GM23338 (cell line): ENCODE measurements around the gene NUBPL. TPM values are rescaled to one million over a fixed set of nuclear protein-coding genes. Genes with fewer than 3 reads are reported as not detected.

Experiments
- ATAC-seq: fragments of 200-7000 bp; cut with Tn5 transposase; 3 replicates; pipeline ENCODE4 v1.9.1; 2020
- DNase-seq: peaks from one replicate; pipeline ENCODE4 v3.0.0-alpha.2; 2015; ENCODE audit warnings: low spot score
- H2AFZ ChIP-seq: fragments of 200-600 bp; sonication (generic); 2 replicates; pipeline ENCODE4 v1.8.0; 2016; ENCODE audit warnings: antibody characterized with exemption, mild to moderate bottlenecking, moderate library complexity
- H3F3A ChIP-seq: fragments of 200-600 bp; sonication (generic); replicated peaks from 2 replicates; pipeline ENCODE4 v1.8.0; 2017; ENCODE audit warnings: antibody characterized with exemption, mixed run types, low read depth
- H3K27ac ChIP-seq: fragments of 200-600 bp; sonication (generic); 2 replicates; pipeline ENCODE4 v1.6.1; 2016; ENCODE audit warnings: low read depth
- H3K27me3 ChIP-seq: fragments of 200-600 bp; sonication (generic); 2 replicates; pipeline ENCODE4 v1.8.0; 2016; ENCODE audit warnings: mild to moderate bottlenecking, mixed run types, moderate library complexity; ENCODE audit not compliant: insufficient read depth
- H3K36me3 ChIP-seq: fragments of 200-600 bp; sonication (generic); 2 replicates; pipeline ENCODE4 v1.8.0; 2016; ENCODE audit warnings: mild to moderate bottlenecking; ENCODE audit not compliant: insufficient read depth
- H3K4me1 ChIP-seq: fragments of 200-600 bp; sonication (generic); 2 replicates; pipeline ENCODE4 v1.8.0; 2016; ENCODE audit warnings: mild to moderate bottlenecking, moderate library complexity; ENCODE audit not compliant: insufficient read depth
- H3K4me2 ChIP-seq: fragments of 200-600 bp; sonication (generic); 2 replicates; pipeline ENCODE4 v1.7.1; 2017; ENCODE audit warnings: mixed run types
- H3K4me3 ChIP-seq: fragments of 200-600 bp; sonication (generic); 2 replicates; pipeline ENCODE4 v1.6.1; 2016; ENCODE audit warnings: mixed run types
- H3K79me2 ChIP-seq: fragments of 200-600 bp; sonication (generic); replicated peaks from 2 replicates; pipeline ENCODE4 v1.8.0; 2017; ENCODE audit warnings: mild to moderate bottlenecking; ENCODE audit not compliant: insufficient read depth
- H3K9me2 ChIP-seq: fragments of 200-600 bp; sonication (generic); 2 replicates; pipeline ENCODE4 v1.8.0; 2017; ENCODE audit not compliant: insufficient read depth
- H4K20me1 ChIP-seq: fragments of 200-600 bp; sonication (generic); replicated peaks from 2 replicates; pipeline ENCODE4 v1.8.0; 2017; ENCODE audit warnings: mild to moderate bottlenecking; ENCODE audit not compliant: insufficient read depth
- H3K27ac Mint-ChIP-seq: 2 replicates; pipeline ENCODE4 v1.8.0; 2020; ENCODE audit warnings: inconsistent platforms, mild to moderate bottlenecking, moderate library complexity, mixed read lengths
- H3K27me3 Mint-ChIP-seq: 3 replicates; pipeline ENCODE4 v1.8.0; 2022; ENCODE audit warnings: low read depth, mild to moderate bottlenecking, moderate library complexity, mixed read lengths, inconsistent platforms; ENCODE audit not compliant: insufficient read depth, poor library complexity
- H3K36me3 Mint-ChIP-seq: 3 replicates; pipeline ENCODE4 v1.8.0; 2021; ENCODE audit warnings: low read depth, mild to moderate bottlenecking, inconsistent platforms, moderate library complexity, mixed read lengths
- H3K4me1 Mint-ChIP-seq: 3 replicates; pipeline ENCODE4 v1.8.0; 2020; ENCODE audit warnings: mild to moderate bottlenecking, inconsistent platforms, mixed read lengths
- H3K4me3 Mint-ChIP-seq: 3 replicates; pipeline ENCODE4 v1.8.0; 2021; ENCODE audit warnings: moderate library complexity, mild to moderate bottlenecking, inconsistent platforms, mixed read lengths
- H3K9me3 Mint-ChIP-seq: 3 replicates; pipeline ENCODE4 v1.8.0; 2020; ENCODE audit warnings: moderate library complexity, mild to moderate bottlenecking, inconsistent platforms, mixed read lengths
- POLR2AphosphoS5 ChIP-seq: IDR thresholded peaks from 2 replicates; pipeline ENCODE4 v1.6.1; 2016; ENCODE audit warnings: antibody characterized with exemption, low read depth
- polyA plus RNA-seq: library from polyadenylated mRNA; unstranded; fragments of >200 nt; fragmentation: Nextera tagmentation; extraction: Ambion mirVana; gene quantifications from 2 replicates; pipeline ENCODE4 v1.2.1, GENCODE V29; 2016
- small RNA-seq: library from RNA; depleted of rRNA; stranded (forward); fragments of <200 nt; gene quantifications from one replicate; pipeline ENCODE3, GENCODE V24; 2014; ENCODE audit warnings: low replicate concordance
- total RNA-seq: library from RNA; depleted of rRNA; stranded (reverse); fragments of >200 nt; shearing (Covaris generic); gene quantifications from 2 replicates; pipeline ENCODE4 v1.2.3, GENCODE V29; 2014; rRNA removed
- TF ChIP-seq, protein P1 (sequence below): fragments of 250-450 bp; sonication (Bioruptor Pico); IDR thresholded peaks from 2 replicates; pipeline ENCODE4 v1.5.0; 2020; ENCODE audit warnings: mild to moderate bottlenecking, moderate library complexity

Gene NUBPL
- total and polyA plus RNA-seq, 2 experiments from 2014 or later, result 6.1 to 20.7 TPM

GRCh38 chr14:31902945-31903646 lies 341.9 kb downstream of the NUBPL start (continued):
- TF ChIP-seq POLR2AphosphoS5, result no peak

DNA sequence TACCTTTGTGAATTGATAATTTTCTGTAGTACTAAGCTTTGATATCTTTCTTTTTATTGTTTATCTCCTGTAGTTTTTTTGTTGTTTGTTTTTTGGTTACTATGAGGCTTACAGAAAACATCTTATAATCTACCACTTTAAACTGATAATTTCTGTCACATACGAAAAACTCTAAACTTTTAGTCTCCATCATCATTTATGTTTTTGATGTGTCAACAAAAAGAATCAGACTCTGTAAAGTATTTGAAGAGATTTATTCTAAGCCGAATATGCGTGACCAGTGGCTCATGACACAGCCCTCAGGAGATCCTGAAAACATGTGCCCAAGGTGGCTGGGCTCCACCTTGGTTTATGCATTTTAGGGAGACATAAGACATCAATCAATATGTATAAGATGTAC lies 348.8 kb downstream of the NUBPL start:
- DNase-seq (no peak), ATAC-seq (no peak)
- Histone ChIP-seq H3K79me2 (no peaks in the 10 kb centered on the region), H3K4me1 (no peaks in the 10 kb centered on the region), H3K36me3 (no peaks in the 10 kb centered on the region), H3K27ac (no peak overlapping the region), H2AFZ (no peak overlapping the region), H3K9me2 (no peaks in the 10 kb centered on the region), H3K4me2 (no peak overlapping the region), H3K4me3 (no peak overlapping the region), H4K20me1 (no peaks in the 10 kb centered on the region), H3K27me3 (no peaks in the 10 kb centered on the region), H3F3A (no peaks in the 10 kb centered on the region)
- TF ChIP-seq, protein P1, sequence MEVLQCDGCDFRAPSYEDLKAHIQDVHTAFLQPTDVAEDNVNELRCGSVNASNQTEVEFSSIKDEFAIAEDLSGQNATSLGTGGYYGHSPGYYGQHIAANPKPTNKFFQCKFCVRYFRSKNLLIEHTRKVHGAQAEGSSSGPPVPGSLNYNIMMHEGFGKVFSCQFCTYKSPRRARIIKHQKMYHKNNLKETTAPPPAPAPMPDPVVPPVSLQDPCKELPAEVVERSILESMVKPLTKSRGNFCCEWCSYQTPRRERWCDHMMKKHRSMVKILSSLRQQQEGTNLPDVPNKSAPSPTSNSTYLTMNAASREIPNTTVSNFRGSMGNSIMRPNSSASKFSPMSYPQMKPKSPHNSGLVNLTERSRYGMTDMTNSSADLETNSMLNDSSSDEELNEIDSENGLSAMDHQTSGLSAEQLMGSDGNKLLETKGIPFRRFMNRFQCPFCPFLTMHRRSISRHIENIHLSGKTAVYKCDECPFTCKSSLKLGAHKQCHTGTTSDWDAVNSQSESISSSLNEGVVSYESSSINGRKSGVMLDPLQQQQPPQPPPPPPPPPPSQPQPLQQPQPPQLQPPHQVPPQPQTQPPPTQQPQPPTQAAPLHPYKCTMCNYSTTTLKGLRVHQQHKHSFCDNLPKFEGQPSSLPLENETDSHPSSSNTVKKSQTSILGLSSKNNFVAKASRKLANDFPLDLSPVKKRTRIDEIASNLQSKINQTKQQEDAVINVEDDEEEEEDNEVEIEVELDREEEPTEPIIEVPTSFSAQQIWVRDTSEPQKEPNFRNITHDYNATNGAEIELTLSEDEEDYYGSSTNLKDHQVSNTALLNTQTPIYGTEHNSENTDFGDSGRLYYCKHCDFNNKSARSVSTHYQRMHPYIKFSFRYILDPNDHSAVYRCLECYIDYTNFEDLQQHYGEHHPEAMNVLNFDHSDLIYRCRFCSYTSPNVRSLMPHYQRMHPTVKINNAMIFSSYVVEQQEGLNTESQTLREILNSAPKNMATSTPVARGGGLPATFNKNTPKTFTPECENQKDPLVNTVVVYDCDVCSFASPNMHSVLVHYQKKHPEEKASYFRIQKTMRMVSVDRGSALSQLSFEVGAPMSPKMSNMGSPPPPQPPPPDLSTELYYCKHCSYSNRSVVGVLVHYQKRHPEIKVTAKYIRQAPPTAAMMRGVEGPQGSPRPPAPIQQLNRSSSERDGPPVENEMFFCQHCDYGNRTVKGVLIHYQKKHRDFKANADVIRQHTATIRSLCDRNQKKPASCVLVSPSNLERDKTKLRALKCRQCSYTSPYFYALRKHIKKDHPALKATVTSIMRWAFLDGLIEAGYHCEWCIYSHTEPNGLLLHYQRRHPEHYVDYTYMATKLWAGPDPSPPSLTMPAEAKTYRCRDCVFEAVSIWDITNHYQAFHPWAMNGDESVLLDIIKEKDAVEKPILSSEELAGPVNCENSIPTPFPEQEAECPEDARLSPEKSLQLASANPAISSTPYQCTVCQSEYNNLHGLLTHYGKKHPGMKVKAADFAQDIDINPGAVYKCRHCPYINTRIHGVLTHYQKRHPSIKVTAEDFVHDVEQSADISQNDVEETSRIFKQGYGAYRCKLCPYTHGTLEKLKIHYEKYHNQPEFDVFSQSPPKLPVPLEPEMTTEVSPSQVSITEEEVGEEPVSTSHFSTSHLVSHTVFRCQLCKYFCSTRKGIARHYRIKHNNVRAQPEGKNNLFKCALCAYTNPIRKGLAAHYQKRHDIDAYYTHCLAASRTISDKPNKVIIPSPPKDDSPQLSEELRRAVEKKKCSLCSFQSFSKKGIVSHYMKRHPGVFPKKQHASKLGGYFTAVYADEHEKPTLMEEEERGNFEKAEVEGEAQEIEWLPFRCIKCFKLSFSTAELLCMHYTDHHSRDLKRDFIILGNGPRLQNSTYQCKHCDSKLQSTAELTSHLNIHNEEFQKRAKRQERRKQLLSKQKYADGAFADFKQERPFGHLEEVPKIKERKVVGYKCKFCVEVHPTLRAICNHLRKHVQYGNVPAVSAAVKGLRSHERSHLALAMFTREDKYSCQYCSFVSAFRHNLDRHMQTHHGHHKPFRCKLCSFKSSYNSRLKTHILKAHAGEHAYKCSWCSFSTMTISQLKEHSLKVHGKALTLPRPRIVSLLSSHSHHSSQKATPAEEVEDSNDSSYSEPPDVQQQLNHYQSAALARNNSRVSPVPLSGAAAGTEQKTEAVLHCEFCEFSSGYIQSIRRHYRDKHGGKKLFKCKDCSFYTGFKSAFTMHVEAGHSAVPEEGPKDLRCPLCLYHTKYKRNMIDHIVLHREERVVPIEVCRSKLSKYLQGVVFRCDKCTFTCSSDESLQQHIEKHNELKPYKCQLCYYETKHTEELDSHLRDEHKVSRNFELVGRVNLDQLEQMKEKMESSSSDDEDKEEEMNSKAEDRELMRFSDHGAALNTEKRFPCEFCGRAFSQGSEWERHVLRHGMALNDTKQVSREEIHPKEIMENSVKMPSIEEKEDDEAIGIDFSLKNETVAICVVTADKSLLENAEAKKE, result no peak
- Mint-ChIP-seq H3K9me3 (peaks cover 21% of the 10 kb centered on the region), H3K27me3 (no peaks in the 10 kb centered on the region), H3K27ac (no peak overlapping the region), H3K4me1 (no peaks in the 10 kb centered on the region), H3K4me3 (no peak overlapping the region), H3K36me3 (peaks cover 16% of the 10 kb centered on the region; the same call in 2 of the 3 replicates)

Small RNA genes within 50 kb of the gene (small RNA-seq; reads per million reads assigned to genes)
- gene RNU6-455P (not detected), gene RNU6-602P (not detected)

Other genes with a start within 250 kb of the NUBPL start
- gene HEATR5A, start 140.9 kb upstream of the NUBPL start, total RNA-seq, result 21.6 and 25.8 TPM in 2 replicates
- 32.5 and 39.9 TPM in 2 replicates for gene HEATR5A, start 140.9 kb upstream of the NUBPL start, polyA plus RNA-seq
- gene DTD2, start 103.9 kb upstream of the NUBPL start, total RNA-seq, result 37.5 and 39.0 TPM in 2 replicates
- gene DTD2, start 103.9 kb upstream of the NUBPL start, polyA plus RNA-seq, result 6.3 and 8.6 TPM in 2 replicates
- gene GPR33, start 73.4 kb upstream of the NUBPL start, total RNA-seq, result not detected in 2 replicates
- not detected in 2 replicates for gene GPR33, start 73.4 kb upstream of the NUBPL start, polyA plus RNA-seq